ENCODE measurements around the gene MPPE1.
"Not testable (repeated sequence)": the region's sequence is repeated elsewhere in the genome, so short reads cannot be mapped to it uniquely, and the experiment has no call there.

MPPE1 gene

DNA sequence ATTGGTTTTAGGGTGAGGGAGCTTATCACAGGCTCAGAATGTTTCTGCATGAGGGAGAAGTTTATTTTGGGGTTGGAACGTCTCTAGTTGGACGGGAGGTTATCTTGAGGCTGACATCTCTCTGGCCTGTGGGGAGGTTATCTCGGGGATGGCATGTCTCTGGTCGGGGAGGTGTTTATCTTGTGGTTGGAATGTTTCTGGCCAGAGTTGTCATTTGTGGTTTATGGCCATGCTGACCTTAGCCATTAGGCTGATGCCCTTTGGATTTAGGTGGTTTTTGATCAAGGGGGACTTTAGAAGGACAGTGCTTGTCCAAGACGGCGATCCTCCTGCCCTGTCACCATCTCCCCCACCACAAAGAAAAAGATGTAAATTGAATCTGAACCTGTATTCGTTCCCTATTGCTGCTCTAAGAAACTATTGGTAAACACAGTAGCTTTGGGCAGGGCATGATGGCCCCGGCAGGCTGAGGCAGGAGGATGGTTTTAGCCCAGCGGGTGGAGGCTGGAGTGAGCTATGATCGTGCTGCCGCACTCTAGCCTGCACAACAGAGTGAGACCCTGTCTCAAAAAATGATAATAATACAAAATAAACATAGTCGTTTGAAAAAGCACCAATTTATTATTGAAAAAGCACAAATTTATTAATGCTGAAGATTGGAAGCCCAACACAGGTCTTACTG is 17.8 kb upstream of the MPPE1 start:
- no peak for DNase-seq

DNA sequence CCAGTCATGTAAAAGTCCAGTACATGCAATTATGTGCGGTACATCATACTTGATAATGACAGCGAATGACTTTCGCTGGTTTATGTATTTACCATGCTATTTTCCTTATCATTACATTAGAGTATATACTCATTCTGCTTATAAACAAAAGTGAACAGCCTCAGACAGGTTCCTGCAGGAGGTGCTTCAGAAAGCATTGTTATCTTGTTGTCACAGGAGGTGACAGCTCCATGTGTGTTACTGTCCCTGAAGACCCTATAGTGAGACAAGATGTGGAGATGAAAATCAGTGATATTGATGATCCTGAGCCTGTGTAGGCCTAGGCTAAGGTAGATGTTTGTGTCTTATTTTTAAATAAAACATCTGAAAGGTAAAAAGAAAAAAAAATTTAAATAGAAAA is 15.3 kb upstream of the MPPE1 start:
- no peak for DNase-seq

DNA sequence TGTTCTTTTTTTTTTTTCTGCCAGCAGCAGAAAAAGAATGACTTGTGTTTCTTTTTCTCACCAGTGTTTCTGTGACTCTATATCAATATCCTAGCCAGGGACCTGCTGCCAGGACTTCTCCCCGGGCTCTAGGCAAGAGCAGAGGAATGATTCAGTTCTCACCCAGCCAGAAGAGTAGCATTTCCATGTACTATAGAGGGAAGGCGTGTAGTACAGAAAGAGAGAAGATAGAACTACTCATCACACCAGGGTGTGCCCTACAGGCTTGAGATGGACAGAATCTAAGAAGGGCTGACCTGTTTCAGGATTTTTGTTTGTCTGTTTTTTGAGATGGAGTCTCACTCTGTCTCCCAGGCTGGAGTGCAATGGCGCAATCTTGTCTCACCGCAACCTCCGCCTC is 11.4 kb upstream of the MPPE1 start:
- DNase-seq, result not testable (repeated sequence)

DNA sequence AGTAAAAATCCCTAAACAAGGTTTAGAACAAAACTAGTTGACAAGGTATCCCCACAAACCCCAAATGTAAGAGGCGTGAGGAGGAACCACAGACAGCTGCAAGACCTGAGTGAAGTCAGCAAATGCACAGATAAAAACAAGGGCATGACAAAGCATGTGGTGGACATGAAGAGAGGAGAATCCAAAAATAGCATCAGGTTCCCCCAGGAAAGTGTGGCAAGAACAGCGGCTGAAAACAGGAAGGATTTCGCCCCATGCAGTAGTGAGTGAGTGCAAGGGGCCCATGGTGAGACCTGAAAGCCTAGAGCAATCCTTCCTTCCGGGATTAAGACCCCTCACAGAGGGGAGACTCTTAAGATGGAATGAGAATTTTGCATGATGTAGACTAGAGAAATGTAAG is 8.8 kb upstream of the MPPE1 start:
- not testable (repeated sequence) for DNase-seq

DNA sequence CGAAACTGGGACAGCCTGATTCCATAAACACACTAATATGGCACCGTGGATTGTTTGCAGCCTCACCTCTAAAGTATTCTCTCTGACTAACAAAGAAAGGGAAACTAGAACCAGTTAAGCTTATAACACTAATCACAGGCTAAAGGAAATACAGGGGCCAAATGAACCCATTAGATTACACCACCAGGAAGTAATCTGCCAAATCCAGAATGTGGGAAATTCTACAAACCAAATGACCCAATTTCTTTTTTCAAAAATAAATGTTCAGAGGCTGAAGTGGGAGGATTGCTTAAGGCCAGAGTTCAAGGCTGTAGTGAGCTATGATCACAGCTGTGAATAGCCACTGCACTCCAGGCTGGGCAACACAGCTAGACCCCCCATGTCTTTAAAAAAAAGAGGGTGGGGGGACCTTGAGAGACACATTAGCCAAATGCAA is 1.5 kb upstream of the MPPE1 start:
- no peak for DNase-seq

DNA sequence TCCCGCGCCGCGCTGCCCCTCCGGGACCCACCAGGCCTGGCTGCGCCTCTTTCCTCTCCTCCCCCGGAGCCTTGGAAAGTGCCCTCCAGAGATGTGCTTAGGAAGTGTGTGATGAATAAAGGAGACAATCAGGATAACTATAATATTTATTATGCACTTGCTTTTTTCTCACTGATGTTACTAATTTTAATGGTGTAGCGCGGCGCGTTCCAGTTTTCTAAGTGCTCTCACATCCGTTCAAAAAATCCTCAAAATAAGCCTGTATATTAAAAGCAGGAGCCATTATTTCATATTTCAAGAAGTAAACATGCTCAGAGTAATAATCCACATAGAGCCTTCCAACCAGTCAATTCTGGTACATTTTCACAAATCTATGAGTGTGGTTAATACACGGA is 941 bp upstream of the MPPE1 start:
- DNase-seq, result no peak

DNA sequence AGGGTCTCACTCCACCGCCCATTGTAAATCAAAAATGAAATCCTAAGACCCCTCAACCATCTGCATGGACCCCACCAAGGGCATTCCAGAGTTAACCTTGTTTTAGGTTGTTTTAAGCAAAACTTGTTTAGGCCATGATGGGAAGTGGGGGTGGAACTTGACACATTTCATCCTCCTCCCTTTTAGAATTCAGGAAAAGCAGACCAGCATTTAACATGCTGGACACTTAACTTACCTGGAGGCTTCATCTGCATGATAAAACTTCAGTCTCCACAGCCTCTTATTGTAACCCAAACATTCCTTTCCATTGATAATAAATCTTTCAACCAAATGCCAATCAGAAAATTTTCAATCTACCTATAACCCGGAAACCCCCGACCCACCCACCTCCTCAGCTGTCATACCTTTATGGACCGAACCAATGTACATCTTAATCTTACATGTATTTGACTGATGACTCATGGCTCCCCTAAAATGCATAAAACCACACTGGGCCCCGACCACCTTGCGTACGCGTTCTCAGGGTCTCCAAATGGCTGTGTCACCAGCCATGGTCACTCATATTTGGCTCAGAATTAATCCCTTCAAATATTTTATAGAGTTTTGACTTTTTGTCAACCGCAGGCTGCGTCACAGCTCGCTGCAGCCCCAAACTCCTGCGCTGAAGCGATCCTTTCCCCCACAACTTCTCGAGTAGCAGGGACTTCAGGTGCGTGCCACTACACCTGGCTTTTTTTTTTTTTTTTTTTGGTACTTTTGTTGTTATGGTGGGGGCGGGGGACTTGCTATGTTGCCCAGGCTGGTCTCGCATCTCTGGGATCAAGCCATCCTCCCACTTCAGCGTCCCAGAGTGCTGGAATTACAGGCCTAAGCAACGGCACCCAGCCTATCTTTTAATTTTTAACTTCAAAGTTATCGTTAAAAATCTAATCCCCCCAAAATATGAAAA is 917 bp downstream of the MPPE1 start:
- DNase-seq, result no peak

DNA sequence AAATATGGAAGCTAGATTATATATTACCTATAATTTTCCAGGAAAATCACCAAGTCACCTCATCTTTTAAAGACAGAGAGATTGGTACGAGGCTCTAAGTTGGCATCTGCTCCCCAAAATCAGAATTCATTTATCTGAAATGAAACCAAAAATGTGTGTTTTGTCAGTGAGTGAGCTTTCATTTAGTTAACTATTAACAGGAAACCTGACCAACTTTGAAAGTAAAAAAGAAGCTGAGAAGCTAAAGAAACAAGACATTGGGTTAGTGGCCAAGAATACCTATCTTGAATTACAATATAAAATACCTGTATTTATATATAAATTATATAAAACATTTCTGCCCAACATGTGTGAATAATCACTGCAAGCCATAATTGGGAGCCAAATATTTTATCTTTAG is 1.9 kb downstream of the MPPE1 start:
- DNase-seq, result no peak

DNA sequence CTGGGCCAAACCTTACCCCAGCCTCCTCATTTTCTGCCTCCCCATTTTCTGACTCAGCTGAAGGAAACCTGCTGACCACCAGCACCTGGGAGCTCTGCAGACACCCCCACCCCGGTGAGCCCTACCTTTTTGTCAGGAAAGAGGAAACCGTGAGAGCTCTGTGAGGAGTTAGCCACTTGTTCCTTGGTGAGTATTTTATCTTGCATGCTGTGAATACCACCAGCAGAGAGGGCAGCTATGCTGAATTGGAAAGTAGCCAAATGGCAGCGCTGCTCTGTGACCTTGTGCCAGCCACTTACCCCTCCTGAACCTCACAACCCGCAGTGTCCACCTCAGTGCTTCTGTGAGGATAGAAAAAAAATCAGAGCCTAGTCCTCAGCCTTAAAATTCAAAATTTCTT is 2.5 kb downstream of the MPPE1 start:
- DNase-seq, result no peak

DNA sequence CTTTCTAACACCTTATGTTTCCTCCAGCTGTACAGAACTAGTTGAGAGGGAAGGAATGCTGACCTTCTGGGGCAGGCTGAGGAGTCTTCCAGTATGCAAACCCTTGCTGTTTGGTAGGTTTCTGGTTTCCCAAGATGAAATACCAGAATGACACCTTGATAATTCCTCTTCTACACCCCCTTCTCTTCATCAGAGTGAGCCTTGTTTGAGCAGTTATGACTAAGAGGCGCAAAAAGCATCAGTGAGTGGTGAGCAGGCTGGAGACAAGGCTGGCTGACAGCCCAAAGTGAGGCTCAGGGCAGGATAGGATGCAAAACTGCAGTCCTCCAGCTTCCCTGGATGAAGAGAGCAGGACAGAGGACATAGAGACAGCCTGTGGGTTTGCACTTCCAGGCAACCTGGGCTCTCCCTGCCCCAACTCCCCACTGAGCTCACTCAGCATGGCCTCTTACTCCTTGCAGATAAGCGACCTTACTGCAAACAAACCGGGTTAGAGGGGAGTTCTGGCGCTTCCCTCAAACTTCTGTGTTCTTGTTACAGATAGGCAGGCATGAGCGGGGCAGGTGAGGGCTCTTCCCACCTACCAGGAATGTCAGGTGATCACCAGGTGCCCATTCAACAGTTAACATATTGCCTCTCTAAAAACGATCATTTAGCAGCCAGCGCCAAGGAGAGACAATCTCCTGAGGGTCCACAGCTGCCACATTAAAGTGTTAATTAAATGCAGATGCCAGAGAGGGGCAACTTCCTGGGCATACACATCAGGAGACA is 5.4 kb downstream of the MPPE1 start:
- peak; percentile 34 for DNase-seq

DNA sequence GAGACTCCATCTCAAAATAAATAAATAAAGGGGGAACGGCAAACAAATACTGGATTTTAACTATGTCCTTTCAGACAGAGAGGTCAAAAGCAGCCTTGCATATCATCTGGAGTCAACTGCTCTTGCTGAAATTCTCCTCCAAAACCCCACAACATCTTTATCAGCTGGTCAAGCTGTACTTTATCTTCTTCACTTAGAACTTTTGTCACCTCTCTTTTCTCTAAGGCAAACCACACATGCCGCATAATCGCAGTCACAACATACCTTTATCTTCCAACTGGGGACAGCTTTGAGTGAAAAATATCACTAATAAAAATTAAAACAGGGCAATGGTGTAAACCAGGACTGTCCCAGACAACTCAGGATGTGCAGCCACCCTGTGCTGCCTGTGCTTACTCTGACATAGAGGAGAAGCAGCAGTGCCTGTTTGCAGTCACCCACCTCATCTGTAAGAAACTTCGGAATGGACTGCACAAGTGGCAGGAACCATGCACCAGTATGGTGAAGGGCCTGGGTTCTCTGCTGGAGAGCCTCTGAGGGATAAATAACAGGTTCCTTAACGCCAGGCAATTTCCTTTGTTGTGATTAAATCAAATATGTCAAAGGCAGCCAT is 6.2 kb downstream of the MPPE1 start:
- no peak for DNase-seq

DNA sequence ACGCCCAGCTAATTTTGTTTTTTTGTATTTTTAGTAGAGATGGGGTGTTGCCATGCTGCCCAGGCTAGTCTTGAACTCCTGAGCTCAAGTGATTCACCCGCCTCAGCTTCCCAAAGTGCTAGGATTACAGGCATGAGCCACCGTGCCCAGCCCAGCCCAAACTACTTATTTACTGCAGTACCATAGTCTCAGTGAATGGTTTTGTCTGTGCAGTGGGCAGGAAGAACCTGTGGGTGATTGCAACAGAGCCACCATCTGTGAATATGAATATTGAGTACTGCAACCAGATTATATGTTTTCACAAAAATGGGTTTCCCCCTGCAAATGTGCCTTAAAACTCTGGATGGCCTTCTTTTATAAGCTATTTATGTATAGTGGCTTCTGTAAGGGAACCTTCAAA is 9.1 kb downstream of the MPPE1 start:
- no peak for DNase-seq

DNA sequence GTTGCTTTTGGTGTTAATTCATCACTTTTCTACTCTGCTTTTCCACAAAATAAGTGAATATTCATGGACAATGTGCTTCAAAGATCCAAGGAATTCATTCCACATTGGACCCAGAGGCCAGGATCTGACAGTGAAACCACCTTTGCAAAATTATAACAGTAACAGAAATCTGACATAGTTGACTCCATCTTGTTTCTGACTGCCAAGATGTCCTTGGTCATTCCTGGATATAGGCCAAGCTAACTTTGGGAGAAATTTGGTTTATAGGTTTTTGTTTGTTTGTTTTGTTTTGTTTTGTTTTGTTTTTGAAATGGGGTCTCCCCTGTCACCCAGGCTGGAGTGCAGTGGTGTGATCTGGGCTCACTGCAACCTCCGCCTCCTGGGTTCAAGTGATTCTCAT is 10.3 kb downstream of the MPPE1 start:
- DNase-seq, result no peak

DNA sequence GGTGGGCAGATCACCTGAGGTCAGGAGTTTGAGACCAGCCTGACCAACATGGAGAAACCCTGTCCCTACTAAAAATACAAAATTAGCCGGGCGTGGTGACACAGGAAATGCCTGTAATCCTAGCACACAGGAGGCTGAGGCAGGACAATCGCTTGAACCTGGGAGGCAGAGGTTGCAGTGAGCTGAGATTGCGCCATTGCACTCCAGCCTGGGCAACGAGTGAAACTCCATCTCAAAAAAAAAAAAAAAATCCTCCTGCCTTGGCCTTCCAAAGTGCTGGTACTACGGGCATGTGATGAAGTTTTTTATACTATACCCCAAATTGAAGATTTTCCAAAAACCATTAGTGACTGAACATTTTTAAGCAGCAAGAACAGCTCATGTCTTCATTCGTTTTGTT is 15.7 kb downstream of the MPPE1 start:
- not testable (repeated sequence) for DNase-seq

DNA sequence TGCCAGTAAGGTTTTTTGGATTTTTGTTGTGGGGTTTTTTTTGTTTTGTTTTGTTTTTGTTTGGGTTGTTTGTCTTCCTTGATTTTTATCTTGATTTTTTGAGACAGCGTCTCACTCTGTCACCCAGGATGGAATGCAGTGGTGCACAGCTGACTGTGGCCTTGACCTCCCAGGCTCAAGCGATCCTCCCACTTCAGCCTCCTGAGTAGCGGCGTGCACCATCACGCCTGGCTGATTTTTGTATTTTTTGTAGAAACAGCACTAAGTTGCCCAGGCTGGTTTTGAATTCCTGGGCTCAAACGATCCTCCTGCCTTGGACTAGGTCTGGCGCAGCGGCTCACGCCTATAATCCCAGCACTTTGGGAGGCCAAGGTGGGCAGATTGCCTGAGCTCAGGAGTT is 16.4 kb downstream of the MPPE1 start:
- DNase-seq, result no peak

DNA sequence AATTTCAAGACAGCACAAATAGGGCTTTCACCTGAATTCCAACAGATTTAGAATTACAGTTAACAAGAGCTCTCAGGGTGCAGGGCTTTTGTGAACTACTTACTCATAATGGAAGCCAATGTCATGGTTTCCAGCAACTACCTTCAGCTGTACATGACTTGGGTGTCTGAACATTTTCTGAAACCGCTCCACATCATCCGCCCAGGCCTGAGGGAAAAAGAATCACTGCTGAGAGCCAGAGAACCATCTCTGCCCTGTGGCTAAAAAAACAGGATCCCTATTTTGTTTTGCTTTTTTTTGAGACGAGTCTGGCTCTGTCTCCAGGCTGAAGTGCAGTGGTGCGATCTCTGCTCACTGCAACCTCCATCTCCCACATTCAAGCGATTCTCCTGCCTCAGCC is 18.8 kb downstream of the MPPE1 start:
- no peak for DNase-seq

DNA sequence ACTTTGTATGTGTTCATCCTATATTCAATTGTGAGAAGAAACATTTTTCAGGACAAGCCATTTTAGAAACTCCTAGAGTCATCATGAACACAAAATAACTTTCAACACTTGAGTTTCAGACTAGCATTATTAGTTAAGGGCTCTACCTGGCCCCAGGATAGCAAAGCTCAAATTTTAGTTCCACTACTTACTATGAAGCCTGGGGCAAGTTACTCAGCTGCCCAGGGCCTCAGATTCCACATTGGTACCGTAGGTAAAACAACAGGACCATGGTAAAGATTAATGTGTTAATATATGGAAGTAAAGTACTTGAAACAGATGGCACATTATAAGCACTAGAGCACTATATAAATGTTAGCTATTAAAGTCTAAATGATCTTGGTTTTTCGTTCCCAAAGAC is 19.4 kb downstream of the MPPE1 start:
- DNase-seq, result no peak

DNA sequence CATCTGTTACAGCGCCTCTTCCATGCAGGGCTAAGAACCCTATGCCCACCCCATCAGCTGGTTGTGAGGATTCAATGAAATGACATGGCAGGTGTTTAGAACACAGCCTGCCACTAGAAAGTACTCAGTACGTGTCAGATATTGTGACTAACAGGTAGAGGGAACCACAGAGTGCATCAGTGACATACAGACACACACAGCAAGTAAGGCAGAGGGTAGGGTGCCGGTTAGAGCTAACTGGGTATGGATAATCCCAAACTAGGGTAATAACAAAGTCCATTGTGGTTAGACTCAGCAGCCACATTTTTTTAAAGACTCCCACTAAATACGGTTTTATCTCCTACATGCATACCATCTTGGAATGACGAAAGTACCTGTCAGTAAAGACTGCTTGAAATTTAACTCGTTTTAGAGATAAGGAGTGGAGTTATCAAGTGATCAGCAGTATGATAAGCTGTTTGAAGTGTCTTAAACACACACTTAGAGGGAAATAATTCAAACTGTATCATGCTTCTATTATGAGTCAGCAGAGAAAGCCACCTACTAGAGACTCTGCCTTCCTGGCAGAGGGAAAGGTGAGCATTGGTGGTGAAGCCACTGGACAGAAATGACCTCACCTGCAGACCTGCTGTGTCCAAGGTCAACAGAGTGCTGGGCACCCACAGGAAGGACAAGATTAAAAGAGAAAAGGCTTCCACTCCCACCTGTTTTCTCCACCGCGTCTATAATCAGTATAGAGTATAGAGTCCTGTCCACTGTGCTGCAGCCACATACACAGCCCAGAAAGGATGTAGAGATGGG is 20.6 kb downstream of the MPPE1 start:
- DNase-seq, result no peak

DNA sequence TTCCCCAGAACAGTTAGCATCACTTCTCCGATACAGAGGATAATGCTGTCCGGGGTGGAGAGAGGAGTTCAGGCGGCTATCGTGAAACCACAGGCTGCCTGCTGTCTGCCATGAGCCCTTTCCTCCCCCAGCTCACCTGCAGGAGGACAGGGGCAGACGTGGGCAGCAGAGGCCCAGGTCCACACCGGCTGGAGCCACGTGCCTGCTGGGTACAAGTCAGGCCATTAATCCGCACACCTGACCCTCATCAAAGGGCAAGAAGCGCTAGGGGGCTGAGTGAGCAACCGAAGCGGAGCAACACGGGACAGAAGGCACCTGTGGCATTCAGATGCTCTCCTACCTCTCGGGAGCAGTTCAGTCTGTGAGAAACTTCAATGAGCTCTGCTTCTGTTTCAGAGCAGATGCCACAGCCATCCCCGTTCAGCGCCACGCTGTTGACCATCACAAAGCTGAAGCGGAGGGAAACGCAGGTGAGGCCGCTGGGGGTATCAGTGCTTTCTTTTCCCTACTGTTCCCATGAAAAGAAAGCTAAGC is 21.5 kb downstream of the MPPE1 start:
- DNase-seq, result no peak

DNA sequence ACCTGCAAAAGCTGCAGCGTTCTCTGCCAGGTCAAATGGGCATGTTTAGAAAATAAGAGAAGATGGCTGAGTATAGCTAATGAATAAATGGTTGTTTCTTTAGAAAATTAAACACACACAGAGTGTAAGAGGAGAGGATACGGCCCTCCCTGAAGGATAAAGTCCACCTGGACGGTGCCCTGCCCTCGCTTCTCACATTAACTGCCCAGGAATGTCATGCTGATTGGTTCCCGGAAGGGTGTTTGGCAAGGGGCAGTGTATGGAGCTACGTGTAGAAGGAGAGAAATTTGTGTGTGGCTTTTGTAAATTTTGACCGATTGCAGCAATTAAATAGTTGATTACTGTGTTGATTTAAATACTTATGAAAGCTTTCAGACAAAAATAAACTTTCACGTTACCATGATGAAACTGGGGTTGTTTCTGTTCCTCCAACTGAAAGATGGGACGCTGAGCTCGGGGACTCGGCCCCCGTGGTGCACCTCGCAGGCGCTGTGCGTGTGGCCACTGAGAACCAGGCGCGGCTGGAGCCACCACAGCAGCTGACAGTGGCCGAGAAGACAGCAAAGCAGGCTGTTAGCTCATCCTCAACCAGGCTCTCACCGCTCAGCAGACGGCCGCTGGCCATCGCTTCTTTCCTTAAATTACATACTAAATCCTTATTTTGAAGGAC is 22.7 kb downstream of the MPPE1 start:
- DNase-seq, result no peak

DNA sequence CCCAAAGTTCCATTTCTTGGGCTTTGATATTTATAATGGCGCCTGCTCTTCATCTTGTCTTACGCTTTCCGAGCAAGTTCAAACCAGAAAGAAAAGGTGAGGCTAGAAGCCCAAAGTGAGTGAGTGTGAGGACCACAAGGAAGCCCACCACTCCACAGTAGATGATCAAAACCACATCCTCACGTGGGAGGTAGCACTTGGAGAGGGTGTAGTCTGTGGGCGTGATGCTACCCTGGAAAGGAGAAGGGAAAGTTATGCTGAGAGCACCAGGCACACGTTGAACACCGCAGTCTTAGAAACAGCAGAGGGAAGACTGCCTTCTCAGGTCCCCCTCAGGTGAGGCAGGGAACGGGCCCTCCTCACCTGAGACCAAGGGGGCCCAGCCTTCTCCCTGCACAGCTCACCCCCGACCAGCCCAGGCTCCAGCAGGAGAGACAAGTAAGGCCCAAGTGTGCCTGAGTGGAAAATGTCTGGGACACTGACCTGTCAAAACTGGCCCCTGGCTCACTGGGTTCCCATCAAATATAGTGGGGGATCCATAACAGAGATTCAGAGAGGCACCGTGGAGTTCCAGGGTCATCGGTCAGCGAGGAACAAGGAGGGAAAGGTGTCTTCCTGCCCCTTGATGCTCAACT is 23.6 kb downstream of the MPPE1 start:
- DNase-seq, result no peak
